Measurements from ENCODE around the gene CCL15. TPM values are rescaled to one million over a fixed set of nuclear protein-coding genes. Genes with fewer than 3 reads are reported as not detected.

CCL15 gene
- total and polyA plus RNA-seq, 2 donors (not counting 3 experiments of a cell fraction or from before 2014, with no cell fraction given) = not detected

DNA sequence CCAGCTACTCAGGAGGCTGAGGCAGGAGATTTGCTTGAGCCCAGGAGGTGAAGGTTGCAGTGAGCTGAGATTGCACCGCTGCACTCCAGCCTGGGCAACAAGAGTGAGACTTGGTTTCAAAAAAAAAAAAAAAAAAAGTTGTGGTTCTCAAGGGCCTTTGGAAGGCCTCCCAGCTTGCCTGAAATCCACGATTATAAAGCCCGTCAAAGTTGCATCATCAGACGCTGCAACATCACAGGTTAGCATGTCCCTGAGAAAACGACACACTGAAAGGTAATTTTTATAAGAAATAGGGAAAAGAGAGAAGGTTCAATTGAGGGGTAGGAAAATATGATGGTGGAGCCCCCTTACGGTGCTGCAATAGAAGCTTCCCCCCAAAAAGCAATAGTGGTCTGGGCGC, 53.3 kb downstream of the CCL15 start:
- BruUV-seq (replicated peaks) = no TSS peak
- FAIRE-seq (no peak), DNase-seq (ENCODE audit: low read depth, low spot score) (no peak)
- no peaks in the 10 kb centered on the region for H3K4me1 ChIP-seq (ENCODE audit: control insufficient read depth, extremely low read depth, insufficient read depth, low read length)
- no peak overlapping the region for H3K4me2 ChIP-seq (ENCODE audit: insufficient read depth, low read length)
- ChIA-PET CTCF (interaction anchor here (1.3 to 2.7 kb wide), 5 partner anchors 10 to 201 kb away, joined by 4 to 16 read pairs (median 9); no protein-coding TSS in a partner anchor), POLR2A (no interaction called here)
- no peak overlapping the region for H2AFZ ChIP-seq (ENCODE audit: low read depth, low read length)
- H3K79me2 ChIP-seq (ENCODE audit: control insufficient read depth, insufficient read depth, low read length) = no peaks in the 10 kb centered on the region
- H3K4me3 ChIP-seq (replicated peaks in 1 of 3; ENCODE audit: insufficient read depth in 1 of 3, low read depth in 1 of 3, low read length in 3 of 3) = no peak overlapping the region
- H3K9me1 ChIP-seq (replicated peaks; ENCODE audit: control insufficient read depth, extremely low read depth, insufficient read depth, low read length) = no peaks in the 10 kb centered on the region
- intact Hi-C loops (cut with micrococcal nuclease) (loop anchor here (10.0 kb wide), 1 partner anchor 103 kb away; no protein-coding TSS in a partner anchor), dilution Hi-C loops (cut with MboI; ENCODE audit: extremely low pct_ligation_motif_present, low sequenced_read_pairs) (no loop called here)
- no peaks in the 10 kb centered on the region for H3K9me3 ChIP-seq (replicated peaks; ENCODE audit: control insufficient read depth, insufficient read depth, low read length)
- no peaks in the 10 kb centered on the region for H4K20me1 ChIP-seq (replicated peaks; ENCODE audit: control insufficient read depth, extremely low read depth, insufficient read depth, low read length)
- TF ChIP-seq POLR2AphosphoS5 (IDR thresholded peaks at IDR 0.05; ENCODE audit: insufficient read depth, low read depth, low read length) = no peak
- TF ChIP-seq CTCF (IDR thresholded peaks at IDR 0.05; ENCODE audit: extremely low read depth in 1 of 2, insufficient read depth in 1 of 2, low read depth in 1 of 2, low read length in 2 of 2) = no peak
- no peak for TF ChIP-seq JUN (IDR thresholded peaks at IDR 0.05; ENCODE audit: borderline replicate concordance, insufficient read depth, insufficient read length, low read depth)
- TF ChIP-seq MYC (IDR thresholded peaks at IDR 0.05; ENCODE audit: low read depth, low read length) = no peak
- no peak for TF ChIP-seq FOS (IDR thresholded peaks at IDR 0.05; ENCODE audit: borderline replicate concordance, insufficient read depth, low read length)
- no peak for TF ChIP-seq EZH2 (IDR thresholded peaks at IDR 0.05; ENCODE audit: borderline replicate concordance, low read depth, low read length, severe bottlenecking)
- TF ChIP-seq GATA2 (IDR thresholded peaks at IDR 0.05; ENCODE audit: insufficient read depth, insufficient read length, low read depth, low read length) = no peak
- no peak overlapping the region for H3K27ac ChIP-seq (ENCODE audit: insufficient read depth, low read depth, low read length)
- H3K27me3 ChIP-seq (ENCODE audit: control insufficient read depth in 2 of 2, insufficient read depth in 2 of 2, low read length in 2 of 2) = peaks cover 0 to 4% of the 10 kb centered on the region in 2 experiments
- no peaks in the 10 kb centered on the region for H3K36me3 ChIP-seq (ENCODE audit: control insufficient read depth in 2 of 2, extremely low read depth in 1 of 2, insufficient read depth in 2 of 2, low read length in 2 of 2)
- H3K9ac ChIP-seq (replicated peaks; ENCODE audit: extremely low read depth, insufficient read depth, low read length) = no peak overlapping the region

Other genes starting within 250 kb of the CCL15 start
- not detected in 2 replicates for gene GAS2L2, start 248.3 kb downstream of the CCL15 start, total RNA-seq
- not detected in 2 replicates for gene GAS2L2, start 248.3 kb downstream of the CCL15 start, polyA plus RNA-seq
- not detected in 2 replicates for gene C17orf50, start 240.7 kb downstream of the CCL15 start, total RNA-seq
- gene C17orf50, start 240.7 kb downstream of the CCL15 start, polyA plus RNA-seq = 0.15 TPM in 1 of 2 replicates, not detected in the other
- 3.6 and 6.1 TPM in 2 replicates for gene MMP28, start 205.9 kb downstream of the CCL15 start, total RNA-seq
- 7.1 and 8.4 TPM in 2 replicates for gene MMP28, start 205.9 kb downstream of the CCL15 start, polyA plus RNA-seq
- gene TAF15, start 192.1 kb downstream of the CCL15 start, total RNA-seq = 244 and 247 TPM in 2 replicates
- 35.7 and 59.4 TPM in 2 replicates for gene TAF15, start 192.1 kb downstream of the CCL15 start, polyA plus RNA-seq
- not detected in 2 replicates for gene HEATR9, start 132.7 kb downstream of the CCL15 start, total RNA-seq
- gene HEATR9, start 132.7 kb downstream of the CCL15 start, polyA plus RNA-seq = not detected in 2 replicates
- not detected in 2 replicates for gene CCL5, start 121.2 kb downstream of the CCL15 start, total RNA-seq
- gene CCL5, start 121.2 kb downstream of the CCL15 start, polyA plus RNA-seq = not detected in 2 replicates
- gene RDM1, start 70.8 kb downstream of the CCL15 start, total RNA-seq = 0.46 TPM in 1 of 2 replicates, not detected in the other
- gene RDM1, start 70.8 kb downstream of the CCL15 start, polyA plus RNA-seq = 0.12 and 0.21 TPM in 2 replicates
- gene LYZL6, start 57.8 kb downstream of the CCL15 start, total RNA-seq = not detected in 2 replicates
- not detected in 2 replicates for gene LYZL6, start 57.8 kb downstream of the CCL15 start, polyA plus RNA-seq
- 0.51 and 0.55 TPM in 2 replicates for gene CCL16, start 20.1 kb downstream of the CCL15 start, total RNA-seq
- 0.18 TPM in 1 of 2 replicates, not detected in the other for gene CCL16, start 20.1 kb downstream of the CCL15 start, polyA plus RNA-seq
- gene CCL14, start 14.8 kb downstream of the CCL15 start, total RNA-seq = 9.5 and 21.3 TPM in 2 replicates
- 25.8 and 29.8 TPM in 2 replicates for gene CCL14, start 14.8 kb downstream of the CCL15 start, polyA plus RNA-seq
- gene CCL23, start 16.4 kb upstream of the CCL15 start, total RNA-seq = 1.0 TPM in 1 of 2 replicates, not detected in the other
- gene CCL23, start 16.4 kb upstream of the CCL15 start, polyA plus RNA-seq = 1.1 TPM in 2 replicates
- not detected in 2 replicates for gene CCL18, start 62.7 kb upstream of the CCL15 start, total RNA-seq
- gene CCL18, start 62.7 kb upstream of the CCL15 start, polyA plus RNA-seq = not detected in 2 replicates
- not detected in 2 replicates for gene CCL3, start 88.6 kb upstream of the CCL15 start, total RNA-seq
- not detected in 2 replicates for gene CCL3, start 88.6 kb upstream of the CCL15 start, polyA plus RNA-seq
- not detected in 2 replicates for gene CCL4, start 102.3 kb upstream of the CCL15 start, total RNA-seq
- not detected in 2 replicates for gene CCL4, start 102.3 kb upstream of the CCL15 start, polyA plus RNA-seq
- 3.3 and 9.7 TPM in 2 replicates for gene TBC1D3B, start 175.1 kb upstream of the CCL15 start, total RNA-seq
- gene TBC1D3B, start 175.1 kb upstream of the CCL15 start, polyA plus RNA-seq = 0.81 and 1.7 TPM in 2 replicates
- gene CCL3L1, start 195.2 kb upstream of the CCL15 start, total RNA-seq = not detected in 2 replicates
- not detected in 2 replicates for gene CCL3L1, start 195.2 kb upstream of the CCL15 start, polyA plus RNA-seq
- gene CCL4L2, start 209.5 kb upstream of the CCL15 start, total RNA-seq = not detected in 2 replicates
- not detected in 2 replicates for gene CCL4L2, start 209.5 kb upstream of the CCL15 start, polyA plus RNA-seq

All from endothelial cell of umbilical vein (primary cell).